ENCODE measurements around the gene LHX2. TPM values are rescaled to one million over a fixed set of nuclear protein-coding genes. Genes with fewer than 3 reads are reported as not detected.
"Not testable (repeated sequence)": the region's sequence is repeated elsewhere in the genome, so short reads cannot be mapped to it uniquely, and the experiment has no call there.

Gene LHX2
- total and polyA plus RNA-seq, 9 donors = 0.41 to 1.5 (median 0.68) TPM

DNA sequence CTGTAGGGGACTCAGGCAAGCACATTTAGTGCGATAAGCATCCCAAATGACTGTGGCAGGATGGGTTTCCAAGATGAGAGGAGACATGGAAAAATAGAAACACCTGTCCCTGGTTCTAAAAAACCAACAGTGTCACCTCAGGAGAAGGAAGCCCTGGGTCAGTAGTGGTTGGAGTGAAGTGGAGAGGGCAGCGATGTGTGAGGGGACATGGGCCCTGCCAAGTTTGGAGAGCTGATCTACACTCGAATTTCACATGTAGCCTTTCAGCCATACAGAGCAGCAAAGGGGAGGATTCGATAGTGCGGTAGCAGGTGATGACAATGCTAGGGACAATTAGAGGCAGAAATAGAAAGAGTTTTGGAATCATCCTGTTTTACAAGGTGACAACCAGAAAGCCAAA lies 32.6 kb upstream of the LHX2 start:
- Histone ChIP-seq H3K27ac (ENCODE audit: low read length) (no peak overlapping the region), H3K27me3 (ENCODE audit: control insufficient read depth, insufficient read depth, low read length) (peaks cover 28% of the 10 kb centered on the region), H3K4me1 (ENCODE audit: control insufficient read depth, insufficient read depth, low read length) (no peaks in the 10 kb centered on the region), H3K4me3 (ENCODE audit: low read length) (no peak overlapping the region), H3K9me3 (replicated peaks; ENCODE audit: control insufficient read depth, low read depth, low read length) (no peaks in the 10 kb centered on the region), H3K36me3 (ENCODE audit: control insufficient read depth, insufficient read depth, low read length) (no peaks in the 10 kb centered on the region)
- DNase-seq = no peak
- WGBS (ENCODE audit: insufficient coverage) = 69% methylated on average over 2 of the region's 5 CpGs

DNA sequence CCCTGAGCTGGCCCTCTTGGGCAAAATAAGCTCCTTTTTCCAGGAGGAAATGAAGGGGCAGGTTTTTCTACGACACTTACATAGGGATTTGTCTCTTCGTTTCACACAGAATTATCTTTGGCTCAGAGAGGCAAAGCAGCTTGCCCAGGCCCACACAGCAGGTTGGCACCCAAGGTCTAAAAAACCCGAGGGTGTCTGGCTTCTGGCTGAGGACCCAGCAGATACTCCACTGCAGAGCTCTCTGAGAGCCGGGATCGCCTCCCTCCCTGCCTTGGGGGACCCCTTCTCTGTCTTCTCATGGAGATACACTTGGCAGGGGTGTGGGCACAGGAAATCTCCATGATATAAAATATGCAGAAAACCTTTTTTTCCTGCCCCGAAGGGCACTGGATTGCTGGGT lies 29.0 kb upstream of the LHX2 start:
- Histone ChIP-seq H3K27ac (ENCODE audit: low read length) (no peak overlapping the region), H3K36me3 (ENCODE audit: control insufficient read depth, insufficient read depth, low read length) (no peaks in the 10 kb centered on the region), H3K4me1 (ENCODE audit: control insufficient read depth, insufficient read depth, low read length) (no peaks in the 10 kb centered on the region), H3K9me3 (replicated peaks; ENCODE audit: control insufficient read depth, low read depth, low read length) (no peaks in the 10 kb centered on the region), H3K4me3 (ENCODE audit: low read length) (no peak overlapping the region), H3K27me3 (ENCODE audit: control insufficient read depth, insufficient read depth, low read length) (peaks cover 39% of the 10 kb centered on the region)
- 69% methylated on average over 5 of the region's 6 CpGs for WGBS (ENCODE audit: insufficient coverage)
- DNase-seq = no peak

DNA sequence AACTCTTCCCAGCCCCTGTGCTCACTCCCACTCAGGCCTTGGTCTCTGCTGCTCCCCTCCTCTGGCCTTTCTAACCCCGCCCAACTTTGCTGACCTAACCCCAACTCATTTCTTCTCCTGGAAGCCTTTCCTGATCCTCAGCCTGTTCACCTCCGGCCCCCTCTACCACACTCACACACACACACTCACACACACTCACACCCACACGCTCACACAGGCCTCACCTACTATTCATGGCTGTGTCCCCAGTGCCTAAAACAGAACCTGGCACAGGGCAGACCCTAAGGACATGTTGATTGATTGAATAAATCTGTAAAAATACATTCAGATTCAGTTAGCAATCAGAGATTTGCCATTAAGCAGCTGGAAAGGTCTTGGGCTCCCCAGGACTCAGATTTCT lies 28.5 kb upstream of the LHX2 start:
- Histone ChIP-seq H3K9me3 (replicated peaks; ENCODE audit: control insufficient read depth, low read depth, low read length) (no peaks in the 10 kb centered on the region), H3K36me3 (ENCODE audit: control insufficient read depth, insufficient read depth, low read length) (no peaks in the 10 kb centered on the region), H3K4me1 (ENCODE audit: control insufficient read depth, insufficient read depth, low read length) (no peaks in the 10 kb centered on the region), H3K27ac (ENCODE audit: low read length) (no peak overlapping the region), H3K4me3 (ENCODE audit: low read length) (no peak overlapping the region), H3K27me3 (ENCODE audit: control insufficient read depth, insufficient read depth, low read length) (peaks cover 44% of the 10 kb centered on the region)
- DNase-seq = no peak
- 76% methylated on average over 2 of the region's 3 CpGs for WGBS (ENCODE audit: insufficient coverage)

DNA sequence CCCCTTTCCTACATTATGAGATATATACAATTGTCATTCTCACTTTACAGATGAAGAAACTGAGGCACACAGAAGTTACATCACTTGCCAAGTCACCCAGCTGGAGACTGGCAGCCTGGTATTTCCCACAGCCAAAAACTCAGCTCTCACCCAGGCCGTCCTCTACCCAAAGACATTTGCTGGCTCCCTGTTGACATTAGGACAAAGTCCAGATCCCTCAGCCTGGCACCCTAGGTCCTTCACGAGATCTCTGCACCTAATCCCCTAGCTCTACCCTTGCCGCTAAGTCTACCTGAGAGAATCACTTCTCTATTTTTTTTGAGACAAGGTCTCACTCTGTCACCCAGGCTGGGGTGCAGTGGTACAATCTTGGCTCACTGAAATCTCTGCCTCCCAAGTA lies 26.8 kb upstream of the LHX2 start:
- Histone ChIP-seq H3K27ac (ENCODE audit: low read length) (no peak overlapping the region), H3K9me3 (replicated peaks; ENCODE audit: control insufficient read depth, low read depth, low read length) (no peaks in the 10 kb centered on the region), H3K4me1 (ENCODE audit: control insufficient read depth, insufficient read depth, low read length) (no peaks in the 10 kb centered on the region), H3K4me3 (ENCODE audit: low read length) (no peak overlapping the region), H3K27me3 (ENCODE audit: control insufficient read depth, insufficient read depth, low read length) (peaks cover 51% of the 10 kb centered on the region), H3K36me3 (ENCODE audit: control insufficient read depth, insufficient read depth, low read length) (no peaks in the 10 kb centered on the region)
- WGBS (ENCODE audit: insufficient coverage) = 81% methylated on average over 3 of the region's 3 CpGs
- no peak for DNase-seq

DNA sequence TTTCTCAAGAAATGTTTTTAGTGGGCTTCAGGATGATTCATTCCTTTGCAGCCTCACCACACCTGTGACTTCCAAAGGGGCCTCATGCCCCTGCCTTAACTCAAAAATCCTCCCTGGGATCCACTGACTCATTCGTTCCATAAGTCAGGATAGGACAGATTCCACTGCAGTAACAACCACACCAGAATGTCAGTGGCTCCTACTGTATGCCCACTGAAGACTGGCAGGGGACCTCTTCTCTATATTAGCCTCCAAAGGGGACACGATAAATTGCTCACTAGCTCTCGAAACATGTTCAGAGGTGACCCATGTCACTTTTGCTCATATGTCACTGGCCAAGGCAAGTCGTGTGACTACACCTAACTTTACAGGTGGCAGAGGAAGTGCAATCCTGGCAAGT lies 25.7 kb upstream of the LHX2 start:
- Histone ChIP-seq H3K4me1 (ENCODE audit: control insufficient read depth, insufficient read depth, low read length) (no peaks in the 10 kb centered on the region), H3K36me3 (ENCODE audit: control insufficient read depth, insufficient read depth, low read length) (no peaks in the 10 kb centered on the region), H3K27ac (ENCODE audit: low read length) (no peak overlapping the region), H3K27me3 (ENCODE audit: control insufficient read depth, insufficient read depth, low read length) (peaks cover 49% of the 10 kb centered on the region), H3K4me3 (ENCODE audit: low read length) (no peak overlapping the region), H3K9me3 (replicated peaks; ENCODE audit: control insufficient read depth, low read depth, low read length) (no peaks in the 10 kb centered on the region)
- no peak for DNase-seq
- WGBS (ENCODE audit: insufficient coverage) = 58% methylated on average over 2 of the region's 4 CpGs

DNA sequence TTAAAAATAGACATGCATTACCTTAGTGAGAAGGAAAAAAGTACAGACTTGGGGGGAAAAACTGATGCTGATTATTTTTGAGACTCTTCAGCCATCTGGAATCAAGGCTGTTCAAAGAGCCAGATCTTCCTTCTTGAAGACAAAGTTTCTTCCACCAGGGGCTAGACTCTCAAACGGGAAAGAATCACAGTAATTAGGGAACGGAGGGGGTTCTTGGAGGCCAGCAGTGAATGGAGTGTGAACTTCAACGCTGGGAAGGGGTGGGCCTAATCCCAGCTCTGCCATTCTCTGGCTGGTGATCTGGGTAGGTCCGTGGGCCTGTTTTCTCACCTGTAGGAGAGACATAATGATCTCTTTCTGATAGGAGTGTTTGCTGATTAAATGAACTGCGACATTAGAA lies 21.1 kb upstream of the LHX2 start:
- Histone ChIP-seq H3K4me3 (ENCODE audit: low read length) (no peak overlapping the region), H3K36me3 (ENCODE audit: control insufficient read depth, insufficient read depth, low read length) (no peaks in the 10 kb centered on the region), H3K4me1 (ENCODE audit: control insufficient read depth, insufficient read depth, low read length) (no peaks in the 10 kb centered on the region), H3K27ac (ENCODE audit: low read length) (no peak overlapping the region), H3K27me3 (ENCODE audit: control insufficient read depth, insufficient read depth, low read length) (peaks cover 52% of the 10 kb centered on the region), H3K9me3 (replicated peaks; ENCODE audit: control insufficient read depth, low read depth, low read length) (no peaks in the 10 kb centered on the region)
- DNase-seq = no peak
- WGBS (ENCODE audit: insufficient coverage) = 21% methylated on average over 4 of the region's 5 CpGs

DNA sequence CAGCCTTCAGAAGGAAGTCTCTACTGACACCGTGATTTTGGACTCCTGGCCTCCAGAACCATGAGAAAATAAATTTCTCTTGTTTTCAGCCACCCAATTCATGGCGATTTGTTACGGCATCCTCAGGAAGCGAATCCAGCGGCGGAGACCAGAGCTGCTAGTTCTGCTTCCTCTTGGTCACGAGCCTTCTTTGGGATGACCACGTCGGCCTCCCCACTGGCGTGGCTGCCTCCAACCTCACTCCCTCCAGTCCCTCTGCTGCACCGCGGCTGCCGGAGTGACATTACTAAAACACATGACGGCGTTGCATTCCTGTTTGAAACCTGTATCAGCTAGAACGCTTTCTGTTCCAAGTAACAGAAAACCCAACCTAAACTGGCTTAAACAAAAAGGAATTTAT lies 18.9 kb upstream of the LHX2 start:
- 50% methylated on average over 6 of the region's 16 CpGs for WGBS (ENCODE audit: insufficient coverage)
- peaks cover 13% of the 10 kb centered on the region for H3K4me1 ChIP-seq (ENCODE audit: control insufficient read depth, insufficient read depth, low read length)
- not testable (repeated sequence) for H3K4me3 ChIP-seq (ENCODE audit: low read length); H3K36me3 ChIP-seq (ENCODE audit: control insufficient read depth, insufficient read depth, low read length); H3K9me3 ChIP-seq (replicated peaks; ENCODE audit: control insufficient read depth, low read depth, low read length); DNase-seq; H3K27ac ChIP-seq (ENCODE audit: low read length)
- peaks cover 56% of the 10 kb centered on the region for H3K27me3 ChIP-seq (ENCODE audit: control insufficient read depth, insufficient read depth, low read length)

DNA sequence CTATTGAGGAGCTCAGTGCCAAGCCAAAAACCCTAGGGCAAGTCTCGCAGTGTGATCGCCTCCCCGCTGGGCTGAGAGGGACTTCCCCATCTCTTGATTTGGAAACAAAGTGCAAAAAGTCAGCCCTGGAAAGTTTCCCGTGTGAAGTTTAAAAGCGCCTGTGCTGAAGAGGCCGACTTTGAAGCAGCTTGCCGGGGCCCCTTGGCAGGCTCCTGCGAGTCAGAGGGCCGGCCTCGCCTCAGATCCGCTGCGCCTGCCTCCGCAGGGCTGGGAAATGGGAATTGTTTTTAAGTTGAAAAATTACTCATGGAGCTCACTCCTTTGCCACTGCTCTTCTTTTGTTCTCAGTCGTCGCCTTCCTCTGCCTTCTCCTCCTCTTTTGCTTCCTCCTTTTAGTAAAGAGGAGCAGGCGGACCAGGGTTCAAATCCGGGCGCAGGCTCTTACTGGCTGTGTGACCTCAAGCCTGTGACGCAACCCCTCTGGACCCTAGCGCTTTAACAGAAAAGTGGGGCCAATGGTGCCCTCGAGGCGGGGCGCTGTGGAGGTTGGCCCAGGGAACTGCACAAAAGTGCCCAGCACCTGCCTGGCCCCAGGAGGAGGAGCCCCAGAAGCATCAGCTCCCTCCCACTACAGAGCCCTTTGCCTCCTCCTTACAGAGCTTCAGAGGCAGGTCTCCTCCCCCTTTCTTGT lies 14.7 kb upstream of the LHX2 start:
- Histone ChIP-seq H3K27me3 (ENCODE audit: control insufficient read depth, insufficient read depth, low read length) (peaks cover 72% of the 10 kb centered on the region), H3K36me3 (ENCODE audit: control insufficient read depth, insufficient read depth, low read length) (no peaks in the 10 kb centered on the region), H3K27ac (ENCODE audit: low read length) (no peak overlapping the region), H3K9me3 (replicated peaks; ENCODE audit: control insufficient read depth, low read depth, low read length) (no peaks in the 10 kb centered on the region), H3K4me3 (ENCODE audit: low read length) (no peak overlapping the region), H3K4me1 (ENCODE audit: control insufficient read depth, insufficient read depth, low read length) (peaks cover 24% of the 10 kb centered on the region)
- peak; percentile 75 for DNase-seq
- 10% methylated on average over 17 of the region's 23 CpGs for WGBS (ENCODE audit: insufficient coverage)

DNA sequence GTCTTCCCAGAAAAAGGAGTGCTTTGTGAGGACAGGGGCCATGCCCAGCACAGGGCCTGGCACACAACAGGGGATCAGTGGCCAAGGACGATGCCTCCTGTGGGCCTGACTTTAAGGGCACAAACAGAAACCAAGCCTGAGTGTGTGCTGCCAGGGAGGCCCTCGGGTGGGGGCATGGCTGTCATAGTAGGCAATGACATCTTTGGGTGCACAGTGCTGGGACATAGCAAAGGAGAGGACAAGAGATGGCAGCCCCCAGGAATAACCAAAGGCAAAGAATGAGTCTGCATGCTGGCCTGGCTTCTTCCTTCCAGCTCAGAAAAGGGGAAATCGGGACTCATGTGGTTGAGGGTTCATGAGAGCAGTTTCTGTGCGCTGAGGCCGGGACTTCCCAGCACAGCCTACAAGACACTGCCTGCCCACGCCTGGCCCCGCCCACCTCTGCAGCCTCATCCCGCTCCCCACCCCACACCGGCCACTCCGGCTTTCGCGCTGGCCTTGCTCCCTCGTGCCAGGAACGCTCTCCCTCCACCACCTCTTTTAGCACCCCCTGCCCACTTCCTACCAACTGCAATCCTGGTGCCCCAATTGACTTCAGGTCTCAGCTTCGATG lies 13.8 kb upstream of the LHX2 start:
- peaks cover 24% of the 10 kb centered on the region for H3K4me1 ChIP-seq (ENCODE audit: control insufficient read depth, insufficient read depth, low read length)
- peak; percentile 64 for DNase-seq
- no peaks in the 10 kb centered on the region for H3K36me3 ChIP-seq (ENCODE audit: control insufficient read depth, insufficient read depth, low read length)
- WGBS (ENCODE audit: insufficient coverage) = 8% methylated on average over 11 of the region's 15 CpGs
- H3K9me3 ChIP-seq (replicated peaks; ENCODE audit: control insufficient read depth, low read depth, low read length) = no peaks in the 10 kb centered on the region
- H3K27ac ChIP-seq (ENCODE audit: low read length) = no peak overlapping the region
- H3K27me3 ChIP-seq (ENCODE audit: control insufficient read depth, insufficient read depth, low read length) = peaks cover 81% of the 10 kb centered on the region
- H3K4me3 ChIP-seq (ENCODE audit: low read length) = no peak overlapping the region

DNA sequence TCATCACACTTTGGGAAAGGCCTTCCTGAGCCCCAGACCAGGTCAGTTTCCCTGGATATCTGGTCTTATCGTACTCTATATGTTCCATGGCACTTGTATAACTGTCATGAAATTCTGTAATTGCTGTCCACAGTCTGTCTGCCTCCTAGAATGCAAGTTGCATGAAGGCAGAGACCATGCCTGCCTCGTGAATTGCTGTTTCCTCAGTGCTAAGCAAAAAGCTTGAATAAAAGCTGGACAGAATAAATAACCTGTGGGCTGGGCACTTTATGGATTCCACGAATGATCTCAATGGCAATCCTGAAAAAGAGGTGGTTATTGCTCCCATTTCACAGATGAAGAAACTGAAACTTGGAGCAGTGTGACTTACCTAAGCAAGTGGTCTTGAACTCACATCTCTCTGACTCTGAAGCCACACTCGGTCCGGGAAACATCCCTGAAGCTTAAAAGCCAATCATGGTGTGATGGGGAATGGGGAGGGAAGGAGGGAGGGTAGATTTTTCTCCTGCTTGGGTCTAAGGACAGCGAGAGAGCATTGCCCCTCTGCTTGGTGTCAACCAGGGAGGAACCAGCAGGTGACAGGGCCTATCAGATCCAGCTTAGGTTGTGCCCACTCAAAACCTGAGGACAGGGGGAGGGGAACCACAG lies 13.2 kb upstream of the LHX2 start:
- DNase-seq = no peak
- Histone ChIP-seq H3K4me1 (ENCODE audit: control insufficient read depth, insufficient read depth, low read length) (peaks cover 24% of the 10 kb centered on the region), H3K27ac (ENCODE audit: low read length) (no peak overlapping the region), H3K4me3 (ENCODE audit: low read length) (no peak overlapping the region), H3K27me3 (ENCODE audit: control insufficient read depth, insufficient read depth, low read length) (peaks cover 84% of the 10 kb centered on the region), H3K9me3 (replicated peaks; ENCODE audit: control insufficient read depth, low read depth, low read length) (no peaks in the 10 kb centered on the region), H3K36me3 (ENCODE audit: control insufficient read depth, insufficient read depth, low read length) (no peaks in the 10 kb centered on the region)
- 34% methylated on average over 3 of the region's 6 CpGs for WGBS (ENCODE audit: insufficient coverage)

Data from muscle of leg (tissue), 11 donors.